ENCODE data around the gene JMJD6. TPM values are rescaled to one million over a fixed set of nuclear protein-coding genes. Genes with fewer than 3 reads are reported as not detected.
A peak's percentile ranks its signal among the peaks of the same experiment; 100 is the strongest.

The JMJD6 gene
- total and polyA plus RNA-seq, 12 donors: 23.5 to 105 (median 41.7) TPM

DNA sequence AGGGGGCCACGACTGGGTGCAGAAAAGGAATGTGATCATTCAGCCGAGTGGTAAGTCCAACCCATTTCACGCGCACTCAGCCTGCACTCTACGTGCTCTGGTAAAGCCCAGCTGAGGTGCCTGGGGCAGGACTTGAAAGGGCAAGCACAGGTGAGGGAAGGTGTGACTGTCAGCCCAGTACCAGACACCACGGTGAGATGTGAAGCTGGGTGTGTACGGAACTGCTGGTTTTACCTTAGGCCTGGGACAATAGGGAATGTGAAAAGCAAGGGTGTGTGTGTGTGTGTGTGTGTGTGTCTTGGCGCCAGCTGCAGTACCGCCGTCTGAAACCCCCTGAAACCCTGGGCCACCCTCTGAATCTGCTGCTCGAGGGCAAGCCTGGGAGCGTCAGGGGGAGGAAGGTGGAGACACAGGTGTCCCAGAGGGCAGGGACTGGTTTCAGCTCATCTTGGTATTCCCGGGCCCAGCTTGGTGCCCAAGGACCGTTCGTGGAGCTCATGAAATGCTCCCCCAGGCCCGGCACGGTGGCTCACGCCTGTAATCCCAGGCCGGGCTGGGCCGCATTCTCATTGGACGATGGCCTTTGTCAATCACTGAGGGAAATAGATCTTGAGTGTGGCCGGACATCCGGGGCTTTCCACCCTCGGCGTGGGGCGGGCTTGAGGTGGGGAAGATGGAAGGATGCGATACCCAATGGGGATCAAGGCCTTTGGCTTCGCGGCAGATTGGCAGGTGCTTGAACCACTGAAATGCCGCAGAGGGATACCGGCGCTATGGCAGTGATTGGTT lies 55.1 kb downstream of the JMJD6 start:
- H3K4me1 ChIP-seq (replicated peaks in 1 of 2): peaks cover 14% of the 10 kb centered on the region in 2 donors
- intact Hi-C loops (cut with DNase I): no loop called here
- H3K9me3 ChIP-seq (replicated peaks in 1 of 3): no peaks in the 10 kb centered on the region
- WGBS, 4 donors: 17 to 30% (median 22%) methylated on average over 18 to 32 of the region's 32 CpGs
- TF ChIP-seq, protein P1, sequence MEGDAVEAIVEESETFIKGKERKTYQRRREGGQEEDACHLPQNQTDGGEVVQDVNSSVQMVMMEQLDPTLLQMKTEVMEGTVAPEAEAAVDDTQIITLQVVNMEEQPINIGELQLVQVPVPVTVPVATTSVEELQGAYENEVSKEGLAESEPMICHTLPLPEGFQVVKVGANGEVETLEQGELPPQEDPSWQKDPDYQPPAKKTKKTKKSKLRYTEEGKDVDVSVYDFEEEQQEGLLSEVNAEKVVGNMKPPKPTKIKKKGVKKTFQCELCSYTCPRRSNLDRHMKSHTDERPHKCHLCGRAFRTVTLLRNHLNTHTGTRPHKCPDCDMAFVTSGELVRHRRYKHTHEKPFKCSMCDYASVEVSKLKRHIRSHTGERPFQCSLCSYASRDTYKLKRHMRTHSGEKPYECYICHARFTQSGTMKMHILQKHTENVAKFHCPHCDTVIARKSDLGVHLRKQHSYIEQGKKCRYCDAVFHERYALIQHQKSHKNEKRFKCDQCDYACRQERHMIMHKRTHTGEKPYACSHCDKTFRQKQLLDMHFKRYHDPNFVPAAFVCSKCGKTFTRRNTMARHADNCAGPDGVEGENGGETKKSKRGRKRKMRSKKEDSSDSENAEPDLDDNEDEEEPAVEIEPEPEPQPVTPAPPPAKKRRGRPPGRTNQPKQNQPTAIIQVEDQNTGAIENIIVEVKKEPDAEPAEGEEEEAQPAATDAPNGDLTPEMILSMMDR (IDR thresholded peaks at IDR 0.05): no peak
- peak in 1 of 2 donors; percentile 36 for TF ChIP-seq POLR2A (IDR thresholded peaks at IDR 0.05)
- peaks cover 0 to 9% of the 10 kb centered on the region in 2 donors for H3K36me3 ChIP-seq (replicated peaks in 1 of 2)
- H3K27ac ChIP-seq: peak overlapping the region in 4 of 5 donors; percentile 62 to 89 (median 84)
- no peaks in the 10 kb centered on the region for H3K27me3 ChIP-seq
- H3K4me3 ChIP-seq: peak overlapping the region in 2 of 4 donors; percentile 29 to 79
- DNase-seq: peak; percentile 99 to 100 (median 100)

DNA sequence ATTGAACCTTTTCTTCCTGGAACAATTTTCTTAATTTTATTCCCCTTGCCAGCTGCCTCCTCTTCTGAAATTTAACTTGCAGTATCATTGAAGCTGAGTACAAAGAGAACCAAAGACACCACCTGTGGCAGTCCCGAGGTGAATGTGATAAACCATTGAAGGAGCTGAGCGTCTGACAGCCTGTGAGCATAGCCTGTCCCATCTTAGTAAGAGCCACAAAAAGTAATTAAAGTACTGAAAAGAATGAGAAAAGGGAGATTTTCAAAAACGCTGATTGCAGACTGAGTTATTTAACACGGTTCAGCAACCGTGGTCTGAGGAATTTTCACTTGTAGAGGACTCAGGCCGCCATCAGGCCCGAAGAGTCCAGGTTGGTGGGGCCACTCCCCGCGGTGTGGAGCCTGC lies 55.7 kb downstream of the JMJD6 start:
- H3K27me3 ChIP-seq: no peaks in the 10 kb centered on the region
- intact Hi-C loops (cut with DNase I): no loop called here
- H3K27ac ChIP-seq: peak overlapping the region in 3 of 5 donors; percentile 48 to 82 (median 65)
- TF ChIP-seq, protein P1 (IDR thresholded peaks at IDR 0.05): no peak
- TF ChIP-seq POLR2A (IDR thresholded peaks at IDR 0.05): no peak
- peaks cover 14% of the 10 kb centered on the region in 2 donors for H3K4me1 ChIP-seq (replicated peaks in 1 of 2)
- H3K9me3 ChIP-seq (replicated peaks in 1 of 3): no peaks in the 10 kb centered on the region
- WGBS, 4 donors: 59 to 69% (median 65%) methylated on average over 9 of the region's 9 CpGs
- no peak for DNase-seq
- no peak overlapping the region for H3K4me3 ChIP-seq
- peaks cover 0 to 3% of the 10 kb centered on the region in 2 donors for H3K36me3 ChIP-seq (replicated peaks in 1 of 2)

DNA sequence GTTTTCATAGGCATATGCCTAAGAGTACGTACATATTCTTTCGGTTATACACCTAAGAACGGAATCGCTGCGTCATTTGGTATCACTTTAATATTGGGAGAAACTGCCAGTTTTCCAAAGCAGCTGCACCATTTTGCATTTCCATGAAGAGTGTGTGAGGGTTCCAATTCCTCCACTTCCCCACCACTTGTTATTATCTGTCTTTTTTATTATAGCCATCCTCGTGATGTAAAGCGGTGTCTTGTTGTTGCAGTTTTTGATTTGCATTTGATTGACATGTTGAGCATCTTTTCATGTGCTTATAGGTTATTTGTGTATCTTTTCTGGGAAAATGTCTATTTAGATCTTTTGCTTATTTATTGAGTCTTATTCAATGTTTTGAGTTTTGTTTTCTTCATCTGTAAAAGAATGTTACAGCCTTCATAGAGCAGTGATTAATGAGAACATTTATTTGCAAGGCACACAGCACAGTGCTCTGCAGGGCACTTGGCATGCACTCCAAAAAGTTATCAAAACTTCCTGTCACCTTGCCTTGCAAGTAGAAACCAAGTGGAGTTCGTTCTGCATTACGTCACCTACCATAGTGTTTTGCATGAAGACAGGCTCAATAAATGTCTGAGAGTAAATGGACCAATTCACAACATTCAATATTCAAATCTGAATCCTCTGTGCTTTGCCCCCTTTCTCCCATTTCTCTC lies 56.2 kb downstream of the JMJD6 start:
- TF ChIP-seq POLR2A (IDR thresholded peaks at IDR 0.05): no peak
- TF ChIP-seq, protein P1 (IDR thresholded peaks at IDR 0.05): no peak
- DNase-seq: peak in 3 of 7 donors; percentile 23 to 56 (median 48)
- Histone ChIP-seq H3K4me3 (no peak overlapping the region), H3K27me3 (no peaks in the 10 kb centered on the region), H3K36me3 (replicated peaks in 1 of 2) (no peaks in the 10 kb centered on the region), H3K4me1 (replicated peaks in 1 of 2) (peaks cover 14% of the 10 kb centered on the region in 2 donors), H3K9me3 (replicated peaks in 1 of 3) (no peaks in the 10 kb centered on the region), H3K27ac (peak overlapping the region in 1 of 5 donors; percentile 82)
- intact Hi-C loops (cut with DNase I): no loop called here
- WGBS, 4 donors: 73 to 80% (median 80%) methylated on average over 9 of the region's 9 CpGs

MicroRNA genes within 50 kb of the gene (microRNA counts, 767-probe panel; counts per million panel counts)
- microRNA hsa-miR-636: 0 counts per million in 2 donors

Small RNA genes lying within 50 kb of the gene (microRNA-seq; reads per million reads assigned to microRNA genes)
- 0.45 to 2.7 (median 2.6) reads per million in 3 donors for gene MIR636

Small RNA genes lying within 50 kb of the gene (small RNA-seq; reads per million reads assigned to genes)
- gene AC005837.3 (0 reads per million in 2 donors), gene RF02271 (0 reads per million in 2 donors), gene RNU6-97P (0 reads per million in 2 donors), gene RNY4P36 (0 reads per million in 2 donors)

Other genes starting within 250 kb of the JMJD6 start
- 100 to 1,000 TPM in 1 of 9 donors, 10 to 100 TPM in 7, 1 to 10 TPM in 1; 9.9 to 156 (median 43.6) TPM for gene RHBDF2, start 225.2 kb downstream of the JMJD6 start, total RNA-seq
- 10 to 100 TPM in 2 of 3 donors, 1 to 10 TPM in 1; 4.9 to 39.3 (median 19.1) TPM for gene RHBDF2, start 225.2 kb downstream of the JMJD6 start, polyA plus RNA-seq
- 10 to 100 TPM in 7 of 9 donors, 1 to 10 TPM in 2; 6.3 to 18.1 (median 13.9) TPM for gene CYGB, start 188.9 kb downstream of the JMJD6 start, total RNA-seq
- 10 to 100 TPM in 2 of 3 donors, 1 to 10 TPM in 1; 7.8 to 38.3 (median 32.1) TPM for gene CYGB, start 188.9 kb downstream of the JMJD6 start, polyA plus RNA-seq
- 1 to 10 TPM in 7 of 9 donors, not detected in 2; 1.5 to 9.5 (median 3.0) TPM for gene PRCD, start 186.6 kb downstream of the JMJD6 start, total RNA-seq
- gene PRCD, start 186.6 kb downstream of the JMJD6 start, polyA plus RNA-seq: 10 to 100 TPM in 2 of 3 donors, 1 to 10 TPM in 1; 4.5 to 37.2 (median 14.3) TPM
- 10 to 100 TPM in 2 of 9 donors, 1 to 10 TPM in 6, under 1 TPM in 1; 0.50 to 37.8 (median 6.0) TPM for gene ST6GALNAC2, start 140.7 kb downstream of the JMJD6 start, total RNA-seq
- gene ST6GALNAC2, start 140.7 kb downstream of the JMJD6 start, polyA plus RNA-seq: 1 to 10 TPM; 3.4 to 4.3 (median 3.8) TPM
- under 1 TPM in 3 of 9 donors, not detected in 6; 0.25 to 0.76 (median 0.33) TPM for gene ST6GALNAC1, start 82.8 kb downstream of the JMJD6 start, total RNA-seq
- under 1 TPM in 2 of 3 donors, not detected in 1; 0.47 to 0.88 TPM for gene ST6GALNAC1, start 82.8 kb downstream of the JMJD6 start, polyA plus RNA-seq
- 100 to 1,000 TPM; 200 to 671 (median 375) TPM for gene MXRA7, start 15.6 kb downstream of the JMJD6 start, total RNA-seq
- 100 to 1,000 TPM in 2 of 3 donors, 10 to 100 TPM in 1; 81.5 to 573 (median 167) TPM for gene MXRA7, start 15.6 kb downstream of the JMJD6 start, polyA plus RNA-seq
- gene METTL23, start 233 bp upstream of the JMJD6 start, total RNA-seq: 10 to 100 TPM; 24.6 to 91.5 (median 38.9) TPM
- gene METTL23, start 233 bp upstream of the JMJD6 start, polyA plus RNA-seq: 10 to 100 TPM; 48.0 to 84.9 (median 54.5) TPM
- 100 to 1,000 TPM; 115 to 242 (median 206) TPM for gene SRSF2, start 10.7 kb upstream of the JMJD6 start, total RNA-seq
- 100 to 1,000 TPM; 103 to 269 (median 151) TPM for gene SRSF2, start 10.7 kb upstream of the JMJD6 start, polyA plus RNA-seq
- 10 to 100 TPM; 24.2 to 50.0 (median 32.4) TPM for gene MFSD11, start 11.5 kb upstream of the JMJD6 start, total RNA-seq
- gene MFSD11, start 11.5 kb upstream of the JMJD6 start, polyA plus RNA-seq: 10 to 100 TPM in 2 of 3 donors, 1 to 10 TPM in 1; 9.4 to 20.4 (median 11.8) TPM
- gene MGAT5B, start 141.8 kb upstream of the JMJD6 start, total RNA-seq: under 1 TPM in 8 of 9 donors, not detected in 1; 0.26 to 0.83 (median 0.56) TPM
- gene MGAT5B, start 141.8 kb upstream of the JMJD6 start, polyA plus RNA-seq: 1 to 10 TPM in 1 of 3 donors, under 1 TPM in 2; 0.24 to 1.0 (median 0.80) TPM

Data from adrenal gland (tissue), 12 donors.